HG03469 (cell line): Measurements from ENCODE around the gene ADCY2.

Experiments used
- ATAC-seq: cut with Tn5 transposase; IDR thresholded peaks from one replicate; pipeline ENCODE4 v1.9.1; 2021; ENCODE audit warnings: mild to moderate bottlenecking, moderate library complexity, moderate number of reproducible peaks; ENCODE audit not compliant: unreplicated experiment

The ADCY2 gene

GRCh38 chr5:7857361-7857760, 461.4 kb downstream of the ADCY2 start:
- ATAC-seq = no peak

- ATAC-seq = no peak
These were observed 462.1 kb downstream of the ADCY2 start for GRCh38 chr5:7857926-7858632.

GRCh38 chr5:7866196-7866595, 470.3 kb downstream of the ADCY2 start:
- ATAC-seq = no peak

- no peak for ATAC-seq
These were observed 471.3 kb downstream of the ADCY2 start for GRCh38 chr5:7867260-7867659.

- no peak for ATAC-seq
These were observed 472.5 kb downstream of the ADCY2 start for GRCh38 chr5:7868427-7868772.

- ATAC-seq = peak; percentile 95
These were observed 473.0 kb downstream of the ADCY2 start, which contains the start of the genes FASTKD3 and MTRR for GRCh38 chr5:7868773-7869473. Gene FASTKD3, minus strand, starts transcription at chr5:7869031. Its CDS starts 948 bp downstream, at chr5:7868083. Gene MTRR, plus strand, starts transcription at chr5:7869148. Its CDS starts 1,647 bp downstream, at chr5:7870795.

- ATAC-seq = peak; percentile 4
These were observed 473.7 kb downstream of the ADCY2 start for GRCh38 chr5:7869474-7870136.

- ATAC-seq = peak; percentile 20
These were observed 475.7 kb downstream of the ADCY2 start for GRCh38 chr5:7871653-7872052.

- ATAC-seq = no peak
These were observed 476.7 kb downstream of the ADCY2 start for GRCh38 chr5:7872517-7873130.

GRCh38 chr5:7873216-7873615, 477.3 kb downstream of the ADCY2 start:
- no peak for ATAC-seq

- no peak for ATAC-seq
These were observed 478.7 kb downstream of the ADCY2 start for GRCh38 chr5:7874639-7875038.

GRCh38 chr5:7875151-7875550, 479.2 kb downstream of the ADCY2 start:
- ATAC-seq = no peak

GRCh38 chr5:7876867-7877266, 480.9 kb downstream of the ADCY2 start:
- peak; percentile 30 for ATAC-seq

GRCh38 chr5:7877851-7878250, 481.9 kb downstream of the ADCY2 start:
- no peak for ATAC-seq

GRCh38 chr5:7878381-7878873, 482.5 kb downstream of the ADCY2 start:
- ATAC-seq = peak; percentile 98
